Measurements from ENCODE around the gene BTRC.

BTRC gene

GRCh38 chr10:101571271-101571925 lies 217.4 kb downstream of the BTRC start (continued):
- no peak for TF ChIP-seq ARNTL (CRISPR knock-in tag; IDR thresholded peaks at IDR 0.05; ENCODE audit: borderline replicate concordance, low read depth)
- TF ChIP-seq CSRNP3 (CRISPR knock-in tag; IDR thresholded peaks at IDR 0.05), result no peak
- no peak for TF ChIP-seq CSDC2 (CRISPR knock-in tag; IDR thresholded peaks at IDR 0.05)
- no peak for TF ChIP-seq ZNF565 (CRISPR knock-in tag; conservative IDR thresholded peaks at IDR 0.05; ENCODE audit: low read depth)

DNA sequence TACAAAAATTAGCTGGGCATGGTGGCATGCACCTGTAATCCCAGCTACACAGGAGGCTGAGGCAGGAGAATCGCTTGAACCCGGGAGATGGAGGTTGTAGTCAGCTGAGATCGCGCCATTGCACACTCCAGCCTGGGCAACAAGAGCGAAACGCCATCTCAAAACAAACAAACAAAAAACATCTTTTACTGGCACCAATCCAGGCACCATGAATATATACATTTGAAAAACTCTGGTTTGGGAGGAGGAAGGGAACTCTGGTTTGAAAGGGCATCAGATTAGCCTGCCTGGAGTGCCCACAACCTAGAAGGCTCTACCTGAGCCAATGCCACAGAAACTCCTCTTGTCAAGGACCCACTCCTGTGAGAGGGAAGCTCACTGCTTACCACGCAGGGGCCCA lies 218.2 kb downstream of the BTRC start:
- ATAC-seq, result no peak
- TF ChIP-seq, protein P1, sequence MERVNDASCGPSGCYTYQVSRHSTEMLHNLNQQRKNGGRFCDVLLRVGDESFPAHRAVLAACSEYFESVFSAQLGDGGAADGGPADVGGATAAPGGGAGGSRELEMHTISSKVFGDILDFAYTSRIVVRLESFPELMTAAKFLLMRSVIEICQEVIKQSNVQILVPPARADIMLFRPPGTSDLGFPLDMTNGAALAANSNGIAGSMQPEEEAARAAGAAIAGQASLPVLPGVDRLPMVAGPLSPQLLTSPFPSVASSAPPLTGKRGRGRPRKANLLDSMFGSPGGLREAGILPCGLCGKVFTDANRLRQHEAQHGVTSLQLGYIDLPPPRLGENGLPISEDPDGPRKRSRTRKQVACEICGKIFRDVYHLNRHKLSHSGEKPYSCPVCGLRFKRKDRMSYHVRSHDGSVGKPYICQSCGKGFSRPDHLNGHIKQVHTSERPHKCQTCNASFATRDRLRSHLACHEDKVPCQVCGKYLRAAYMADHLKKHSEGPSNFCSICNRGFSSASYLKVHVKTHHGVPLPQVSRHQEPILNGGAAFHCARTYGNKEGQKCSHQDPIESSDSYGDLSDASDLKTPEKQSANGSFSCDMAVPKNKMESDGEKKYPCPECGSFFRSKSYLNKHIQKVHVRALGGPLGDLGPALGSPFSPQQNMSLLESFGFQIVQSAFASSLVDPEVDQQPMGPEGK (CRISPR knock-in tag; IDR thresholded peaks at IDR 0.05; ENCODE audit: borderline replicate concordance), result no peak
- TF ChIP-seq ZNF565 (CRISPR knock-in tag; conservative IDR thresholded peaks at IDR 0.05; ENCODE audit: low read depth) (no peak), OSR1 (CRISPR knock-in tag; IDR thresholded peaks at IDR 0.05) (no peak), TCF4 (CRISPR knock-in tag; IDR thresholded peaks at IDR 0.05; ENCODE audit: borderline replicate concordance) (no peak), CREB5 (CRISPR knock-in tag; IDR thresholded peaks at IDR 0.05; ENCODE audit: low read depth) (no peak), PPARA (CRISPR knock-in tag; IDR thresholded peaks at IDR 0.05; ENCODE audit: borderline replicate concordance) (no peak), GLIS3 (CRISPR knock-in tag; IDR thresholded peaks at IDR 0.05) (no peak), TOX (CRISPR knock-in tag; IDR thresholded peaks at IDR 0.05; ENCODE audit: borderline replicate concordance) (no peak), ZNF8 (CRISPR knock-in tag; IDR thresholded peaks at IDR 0.05) (no peak), ZFP30 (CRISPR knock-in tag; IDR thresholded peaks at IDR 0.05) (no peak), ZC3H10 (CRISPR knock-in tag; IDR thresholded peaks at IDR 0.05) (no peak), BACH2 (CRISPR knock-in tag; IDR thresholded peaks at IDR 0.05; ENCODE audit: borderline replicate concordance) (no peak), ZNF70 (CRISPR knock-in tag; IDR thresholded peaks at IDR 0.05) (no peak), RARB (CRISPR knock-in tag; IDR thresholded peaks at IDR 0.05) (no peak), ESRRG (CRISPR knock-in tag; IDR thresholded peaks at IDR 0.05) (no peak), TSHZ2 (CRISPR knock-in tag; IDR thresholded peaks at IDR 0.05) (no peak), ZFP3 (CRISPR knock-in tag; IDR thresholded peaks at IDR 0.05) (no peak), ARNTL (CRISPR knock-in tag; IDR thresholded peaks at IDR 0.05; ENCODE audit: borderline replicate concordance, low read depth) (no peak), CSDC2 (CRISPR knock-in tag; IDR thresholded peaks at IDR 0.05) (no peak)
- TF ChIP-seq, protein P2, sequence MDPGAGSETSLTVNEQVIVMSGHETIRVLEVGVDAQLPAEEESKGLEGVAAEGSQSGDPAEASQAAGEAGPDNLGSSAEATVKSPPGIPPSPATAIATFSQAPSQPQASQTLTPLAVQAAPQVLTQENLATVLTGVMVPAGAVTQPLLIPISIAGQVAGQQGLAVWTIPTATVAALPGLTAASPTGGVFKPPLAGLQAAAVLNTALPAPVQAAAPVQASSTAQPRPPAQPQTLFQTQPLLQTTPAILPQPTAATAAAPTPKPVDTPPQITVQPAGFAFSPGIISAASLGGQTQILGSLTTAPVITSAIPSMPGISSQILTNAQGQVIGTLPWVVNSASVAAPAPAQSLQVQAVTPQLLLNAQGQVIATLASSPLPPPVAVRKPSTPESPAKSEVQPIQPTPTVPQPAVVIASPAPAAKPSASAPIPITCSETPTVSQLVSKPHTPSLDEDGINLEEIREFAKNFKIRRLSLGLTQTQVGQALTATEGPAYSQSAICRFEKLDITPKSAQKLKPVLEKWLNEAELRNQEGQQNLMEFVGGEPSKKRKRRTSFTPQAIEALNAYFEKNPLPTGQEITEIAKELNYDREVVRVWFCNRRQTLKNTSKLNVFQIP (CRISPR knock-in tag; IDR thresholded peaks at IDR 0.05; ENCODE audit: borderline replicate concordance, low read depth), result no peak

- TF ChIP-seq ZFP3 (CRISPR knock-in tag; IDR thresholded peaks at IDR 0.05) (no peak), TSHZ2 (CRISPR knock-in tag; IDR thresholded peaks at IDR 0.05) (no peak), ARNTL (CRISPR knock-in tag; IDR thresholded peaks at IDR 0.05; ENCODE audit: borderline replicate concordance, low read depth) (no peak), ESRRG (CRISPR knock-in tag; IDR thresholded peaks at IDR 0.05) (no peak), CSRNP3 (CRISPR knock-in tag; IDR thresholded peaks at IDR 0.05) (no peak), ZNF565 (CRISPR knock-in tag; conservative IDR thresholded peaks at IDR 0.05; ENCODE audit: low read depth) (no peak)
- TF ChIP-seq, protein P1 (CRISPR knock-in tag; IDR thresholded peaks at IDR 0.05; ENCODE audit: borderline replicate concordance), result no peak
- ATAC-seq, result no peak
Observed at GRCh38 chr10:101572785-101573184, 218.8 kb downstream of the BTRC start.
